GM12801 (cell line): ENCODE measurements around the gene NELFA.

Experiments used
- TF ChIP-seq, protein P1 (sequence below): IDR thresholded peaks from one replicate; pipeline ENCODE4 v1.5.1; 2011; ENCODE audit warnings: control low read depth; ENCODE audit not compliant: insufficient read length; ENCODE audit errors: extremely low read depth

The NELFA gene

DNA sequence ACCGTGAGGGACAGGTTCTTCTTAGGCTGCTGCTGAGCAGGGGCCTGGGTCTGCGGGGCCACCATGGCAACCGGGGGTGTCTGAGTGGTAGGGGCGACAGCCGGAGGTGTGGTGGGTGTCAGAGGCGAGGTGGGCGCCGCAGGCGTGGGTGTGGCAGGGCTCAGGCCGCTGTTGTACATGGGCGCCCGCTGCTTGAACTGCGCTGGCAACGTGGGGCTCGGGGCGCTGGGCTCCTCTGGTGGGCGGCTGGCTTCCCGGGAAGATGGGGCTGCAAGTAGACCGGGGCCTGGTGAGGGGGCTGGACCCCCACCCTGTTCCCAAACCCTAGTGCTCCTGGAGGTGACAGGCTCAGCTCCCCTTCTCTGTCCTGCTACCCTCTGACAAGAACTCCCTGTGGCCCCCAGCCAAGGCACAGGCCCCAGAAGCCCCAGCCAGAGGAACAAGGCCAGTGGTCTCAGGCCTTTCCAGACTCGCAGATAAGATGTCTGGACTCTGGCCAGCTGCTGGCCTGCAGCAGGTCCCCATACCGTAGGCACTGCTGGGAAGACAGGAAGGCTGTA lies 24.8 kb downstream of the NELFA start:
- TF ChIP-seq, protein P1, sequence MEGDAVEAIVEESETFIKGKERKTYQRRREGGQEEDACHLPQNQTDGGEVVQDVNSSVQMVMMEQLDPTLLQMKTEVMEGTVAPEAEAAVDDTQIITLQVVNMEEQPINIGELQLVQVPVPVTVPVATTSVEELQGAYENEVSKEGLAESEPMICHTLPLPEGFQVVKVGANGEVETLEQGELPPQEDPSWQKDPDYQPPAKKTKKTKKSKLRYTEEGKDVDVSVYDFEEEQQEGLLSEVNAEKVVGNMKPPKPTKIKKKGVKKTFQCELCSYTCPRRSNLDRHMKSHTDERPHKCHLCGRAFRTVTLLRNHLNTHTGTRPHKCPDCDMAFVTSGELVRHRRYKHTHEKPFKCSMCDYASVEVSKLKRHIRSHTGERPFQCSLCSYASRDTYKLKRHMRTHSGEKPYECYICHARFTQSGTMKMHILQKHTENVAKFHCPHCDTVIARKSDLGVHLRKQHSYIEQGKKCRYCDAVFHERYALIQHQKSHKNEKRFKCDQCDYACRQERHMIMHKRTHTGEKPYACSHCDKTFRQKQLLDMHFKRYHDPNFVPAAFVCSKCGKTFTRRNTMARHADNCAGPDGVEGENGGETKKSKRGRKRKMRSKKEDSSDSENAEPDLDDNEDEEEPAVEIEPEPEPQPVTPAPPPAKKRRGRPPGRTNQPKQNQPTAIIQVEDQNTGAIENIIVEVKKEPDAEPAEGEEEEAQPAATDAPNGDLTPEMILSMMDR = no peak

DNA sequence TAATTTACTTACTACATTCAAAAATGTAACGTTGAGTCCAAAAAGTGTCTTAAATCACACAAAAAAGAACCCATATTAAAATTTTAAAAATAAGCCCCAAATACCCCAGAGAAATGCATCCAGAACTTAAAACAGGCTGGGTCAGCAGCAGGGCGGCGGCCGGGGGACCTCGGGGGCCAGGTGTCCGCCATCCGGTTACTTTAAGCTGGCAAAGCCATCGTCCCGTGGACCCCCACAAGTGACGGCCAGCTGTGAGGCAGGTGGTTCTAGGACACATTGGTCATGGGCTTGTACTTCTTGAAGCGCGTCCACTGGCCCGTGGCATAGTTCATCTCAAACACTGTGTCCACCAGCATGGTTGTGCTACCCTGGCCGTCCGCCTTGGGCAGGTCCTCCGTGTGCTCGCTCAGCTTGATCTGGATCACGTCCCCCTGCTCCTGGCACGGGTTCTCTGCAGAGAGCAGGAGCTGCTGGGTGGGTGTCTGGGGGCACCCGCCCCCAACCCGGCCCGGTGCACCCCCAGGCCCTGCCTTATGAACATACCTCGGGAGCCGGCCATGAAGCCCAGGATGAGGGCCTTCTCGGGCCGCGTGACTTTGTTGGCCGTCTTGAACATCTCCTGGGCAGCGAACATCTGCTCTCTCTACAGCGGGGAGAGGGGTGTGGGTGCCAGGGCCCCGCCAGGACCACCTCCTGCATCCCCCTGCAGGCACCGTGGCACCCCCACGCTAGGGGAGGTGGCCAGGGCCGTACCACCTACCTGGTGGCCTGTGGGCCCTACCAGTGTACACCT lies 25.5 kb downstream of the NELFA start:
- TF ChIP-seq, protein P1 = no peak

DNA sequence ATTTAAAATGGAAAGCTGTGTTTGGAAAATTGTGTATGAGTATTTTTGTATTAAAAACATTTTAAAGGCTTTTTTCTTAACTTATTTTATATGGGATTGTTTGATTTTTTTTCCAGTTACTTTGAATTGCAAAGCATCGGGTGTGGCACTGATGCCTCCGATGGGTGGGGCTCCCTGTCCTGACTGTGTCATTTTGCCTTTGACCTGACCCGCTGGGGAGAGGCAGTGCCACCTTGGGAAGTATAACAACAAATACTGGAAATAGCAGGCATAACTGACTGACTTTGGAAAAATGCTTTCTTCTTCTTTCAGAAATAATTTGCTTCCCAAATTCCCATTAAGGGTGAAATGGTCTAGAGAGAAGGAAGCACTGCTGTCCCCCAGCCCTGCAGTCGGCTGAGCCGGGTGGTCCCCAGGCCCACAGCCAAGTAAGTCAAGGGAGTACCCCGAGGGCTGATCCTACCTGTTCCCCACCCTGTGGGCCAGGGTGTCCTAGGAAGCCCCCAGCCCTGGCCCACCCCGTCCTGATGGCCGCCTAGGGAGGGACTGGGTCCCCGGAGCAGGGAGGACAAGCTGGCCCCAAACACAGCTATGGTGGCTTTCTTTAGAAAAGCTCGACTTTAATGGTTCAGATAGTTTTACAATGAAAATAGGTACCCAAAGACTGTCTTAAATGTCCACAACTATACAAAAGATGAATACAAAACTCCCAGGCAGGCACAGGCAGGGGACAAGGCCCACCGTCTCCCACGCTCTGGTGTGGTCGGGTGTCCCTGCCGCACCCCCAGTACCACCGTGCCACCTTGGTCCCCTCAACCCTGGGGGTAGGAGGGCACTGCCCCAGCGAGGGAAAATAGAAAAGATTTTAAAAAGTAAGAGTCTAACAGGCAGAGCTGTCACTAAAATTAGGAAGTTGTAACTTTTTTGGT lies 26.4 kb downstream of the NELFA start:
- TF ChIP-seq, protein P1 = no peak

DNA sequence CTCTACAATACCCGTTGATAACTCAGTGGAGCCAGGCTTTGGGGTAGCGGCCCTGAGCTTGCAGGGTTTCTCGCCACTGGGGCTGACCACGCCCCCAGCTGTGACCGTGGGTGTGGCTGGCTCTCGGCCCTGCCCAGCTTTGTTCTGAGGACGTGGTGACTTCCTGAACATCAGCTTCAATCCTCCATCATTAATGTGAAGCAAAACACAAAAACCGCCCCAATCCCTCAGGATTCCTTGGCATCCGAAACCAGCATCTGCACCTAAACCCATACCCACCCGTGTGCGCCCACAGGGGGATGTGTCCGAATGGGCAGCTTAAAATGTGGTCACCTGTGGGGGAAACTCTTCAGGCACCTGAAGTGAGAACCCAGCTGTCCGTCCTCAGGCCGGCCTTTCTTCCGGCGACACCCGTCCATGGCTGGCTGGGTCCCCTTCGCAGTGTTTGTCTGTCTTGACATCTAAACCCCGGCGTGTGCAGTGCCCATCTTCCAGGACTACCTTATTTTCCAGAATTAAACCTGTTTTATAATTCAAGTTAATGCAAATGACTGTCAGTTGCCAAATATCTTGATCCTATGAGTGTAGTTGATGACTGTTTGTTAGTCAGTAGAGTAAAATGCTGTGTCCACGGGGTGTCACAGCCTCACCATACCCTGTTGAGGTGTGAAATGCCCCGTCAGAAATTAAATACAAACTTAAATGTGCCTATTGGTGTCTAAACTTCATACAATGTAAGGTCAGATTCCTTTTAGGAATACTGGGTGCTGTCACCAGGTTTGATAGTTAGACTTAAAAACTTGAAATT lies 27.3 kb downstream of the NELFA start:
- TF ChIP-seq, protein P1 = no peak

DNA sequence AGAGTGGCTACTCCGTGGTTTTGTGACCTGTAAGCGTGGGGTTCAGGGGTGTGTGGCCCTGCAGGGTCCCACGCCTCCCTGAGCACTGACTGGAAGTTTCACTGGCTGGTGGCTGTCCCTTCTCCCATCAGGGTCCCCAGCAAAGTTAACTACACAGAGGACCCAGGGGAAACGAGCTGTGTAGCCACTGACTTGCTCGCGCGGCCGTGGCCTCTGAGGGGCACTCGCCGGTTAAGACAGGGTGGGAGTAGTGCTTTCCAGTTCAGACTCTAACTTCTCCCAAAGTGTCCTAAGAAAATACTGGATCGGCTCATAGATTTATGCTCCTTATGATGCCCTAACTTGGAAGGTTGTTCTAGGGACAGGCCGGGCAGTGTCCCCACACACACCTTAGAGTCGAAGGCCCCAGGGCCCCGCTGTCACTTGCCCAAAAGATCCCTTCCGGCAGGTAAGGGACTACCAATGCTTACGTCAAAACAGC lies 28.2 kb downstream of the NELFA start:
- TF ChIP-seq, protein P1 = no peak

DNA sequence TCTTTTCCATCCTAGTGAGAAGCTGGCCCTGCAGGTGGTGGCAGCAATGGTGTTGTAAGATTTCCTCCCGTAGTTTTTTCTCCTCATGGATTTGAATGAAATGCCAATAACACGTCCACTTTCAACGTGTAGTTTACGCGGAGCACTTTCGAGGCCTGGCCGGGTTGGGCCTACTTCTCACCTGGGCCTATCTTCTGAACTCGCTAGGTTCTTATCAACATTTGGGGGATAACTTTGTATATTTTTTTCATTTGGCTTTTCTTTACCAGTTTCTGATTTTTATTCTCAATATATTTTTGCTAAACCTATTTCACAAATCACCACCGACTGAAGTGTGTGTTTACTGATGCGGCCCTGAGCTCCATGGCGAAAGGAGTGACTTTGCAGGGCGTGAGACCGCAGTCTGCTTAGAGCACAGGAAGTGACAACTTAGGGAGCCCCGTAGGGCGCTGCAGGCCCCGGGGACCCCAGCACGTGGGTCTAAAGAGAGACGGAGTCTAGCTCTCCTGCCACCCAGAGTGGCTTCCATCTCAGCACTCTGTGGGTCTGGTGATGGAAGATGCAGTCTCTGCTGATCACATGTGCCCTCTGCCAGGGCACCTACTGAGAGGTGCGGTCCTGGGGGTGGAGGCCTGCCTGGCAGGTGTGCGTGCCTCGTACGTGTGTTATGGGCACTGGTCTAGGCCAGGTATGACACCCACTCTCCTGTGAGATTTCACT lies 29.1 kb downstream of the NELFA start:
- TF ChIP-seq, protein P1 = no peak
